GM12878 (cell line): ENCODE measurements around the gene SLC16A6. TPM values are rescaled to one million over a fixed set of nuclear protein-coding genes. Genes with fewer than 3 reads are reported as not detected.

Source experiments
- ATF7 ChIP-seq: fragments of 450-650 bp; IDR thresholded peaks from 2 replicates; pipeline ENCODE4 v1.6.1; 2016; ENCODE audit warnings: low read depth, mild to moderate bottlenecking
- CBFB ChIP-seq: IDR thresholded peaks from 2 replicates; pipeline ENCODE4 v1.6.1; 2016; ENCODE audit warnings: antibody characterized with exemption, low read depth
- E2F8 ChIP-seq: fragments of 450-650 bp; IDR thresholded peaks from 2 replicates; pipeline ENCODE4 v1.6.1; 2018; ENCODE audit warnings: mild to moderate bottlenecking, low read depth, moderate library complexity; ENCODE audit not compliant: partially characterized antibody
- FOS ChIP-seq: IDR thresholded peaks from 3 replicates; pipeline ENCODE4 v1.6.1; 2011; ENCODE audit warnings: borderline replicate concordance; ENCODE audit not compliant: insufficient read length; ENCODE audit errors: extremely low read depth
- FOXM1 ChIP-seq: IDR thresholded peaks from 2 replicates; pipeline ENCODE4 v1.6.1; 2012; ENCODE audit warnings: low read depth, mild to moderate bottlenecking, inconsistent platforms, low read length, moderate library complexity
- KAT2A ChIP-seq: conservative IDR thresholded peaks from 2 replicates; pipeline ENCODE4 v1.6.1; 2011; ENCODE audit warnings: low read depth, low read length; ENCODE audit not compliant: control insufficient read depth
- NKRF ChIP-seq: fragments of 450-650 bp; conservative IDR thresholded peaks from 2 replicates; pipeline ENCODE4 v1.6.1; 2017; ENCODE audit warnings: mild to moderate bottlenecking, moderate library complexity
- RFX5 ChIP-seq: IDR thresholded peaks from 2 replicates; pipeline ENCODE4 v1.6.1; 2011; ENCODE audit warnings: low read depth, low read length, improper control_type of control experiment
- SMAD5 ChIP-seq: IDR thresholded peaks from 2 replicates; pipeline ENCODE4 v1.6.1; 2016; ENCODE audit warnings: antibody characterized with exemption, low read depth
- SMC3 ChIP-seq: IDR thresholded peaks from 2 replicates; pipeline ENCODE4 v1.6.1; 2011; ENCODE audit warnings: low read length, improper control_type of control experiment, borderline replicate concordance
- TCF12 ChIP-seq: IDR thresholded peaks from 2 replicates; pipeline ENCODE4 v1.6.1; 2011; ENCODE audit warnings: low read depth, mild to moderate bottlenecking, low read length
- TCF7 ChIP-seq: IDR thresholded peaks from 2 replicates; pipeline ENCODE4 v1.6.1; 2014; ENCODE audit warnings: antibody characterized with exemption, borderline replicate concordance
- ZNF24 ChIP-seq: fragments of 450-650 bp; IDR thresholded peaks from 2 replicates; pipeline ENCODE4 v1.6.1; 2017; ENCODE audit warnings: antibody characterized with exemption, mild to moderate bottlenecking
- ZNF384 ChIP-seq: IDR thresholded peaks from 2 replicates; pipeline ENCODE4 v1.6.1; 2012; ENCODE audit warnings: low read depth, mild to moderate bottlenecking, low read length, improper control_type of control experiment, borderline replicate concordance
- ZZZ3 ChIP-seq: IDR thresholded peaks from 2 replicates; pipeline ENCODE4 v1.6.1; 2011; ENCODE audit warnings: low read depth; ENCODE audit not compliant: control insufficient read depth, insufficient read length
- polyA plus RNA-seq, 11 experiments: library from polyadenylated mRNA; depleted of rRNA in 4 of 11; unstranded in 6 of 11; stranded (reverse) in 5 of 11; fragments of >200 nt; fragmentation: Nextera tagmentation in 4 of 11; fragmentation: Illumina TruSeq in 1 of 11; extraction: Ambion mirVana in 4 of 11; extraction: Trizol in 1 of 11; gene quantifications; 1 replicate in 1 of 11; 2 replicates in 10 of 11; pipeline versions ENCODE4 v1.2.1 to v1.2.3, GENCODE V29; 2011 to 2016; ENCODE audit warnings: inconsistent platforms in 2 of 11, missing spikeins in 2 of 11, low read depth in 1 of 11
- total RNA-seq, 4 experiments: library from RNA; depleted of rRNA in 3 of 4; stranded (reverse); fragments of >200 nt in 3 of 4; fragmentation: Illumina TruSeq in 1 of 4; extraction: Trizol in 1 of 4; gene quantifications; 2 replicates each; pipeline versions ENCODE4 v1.2.1 to v1.2.3, GENCODE V29; 2013 to 2021
- TF ChIP-seq, protein P1 (sequence below): fragments of 450-650 bp; IDR thresholded peaks from 2 replicates; pipeline ENCODE4 v1.6.1; 2016; ENCODE audit warnings: mild to moderate bottlenecking, moderate library complexity, borderline replicate concordance
- TF ChIP-seq, protein P2 (sequence below): fragments of 450-650 bp; IDR thresholded peaks from 2 replicates; pipeline ENCODE4 v1.6.1; 2017; ENCODE audit warnings: mild to moderate bottlenecking, moderate library complexity

Gene SLC16A6
- total and polyA plus RNA-seq, 10 of the 15 experiments (the other 5 are each of a cell fraction or from before 2014, with no cell fraction given): 2.4 to 8.8 (median 6.0) TPM

GRCh38 chr17:68247445-68248198 is 43.3 kb downstream of the SLC16A6 start, which contains the start of gene AMZ2 (continued):
- TF ChIP-seq NKRF: peak; percentile 62
- no peak for TF ChIP-seq RFX5
- no peak for TF ChIP-seq E2F8
- TF ChIP-seq FOXM1: no peak
- no peak for TF ChIP-seq ATF7
- TF ChIP-seq ZNF24: no peak
- no peak for TF ChIP-seq SMC3
- peak; percentile 75 for TF ChIP-seq TCF12
- no peak for TF ChIP-seq TCF7
- TF ChIP-seq ZZZ3: no peak
- TF ChIP-seq, protein P1, sequence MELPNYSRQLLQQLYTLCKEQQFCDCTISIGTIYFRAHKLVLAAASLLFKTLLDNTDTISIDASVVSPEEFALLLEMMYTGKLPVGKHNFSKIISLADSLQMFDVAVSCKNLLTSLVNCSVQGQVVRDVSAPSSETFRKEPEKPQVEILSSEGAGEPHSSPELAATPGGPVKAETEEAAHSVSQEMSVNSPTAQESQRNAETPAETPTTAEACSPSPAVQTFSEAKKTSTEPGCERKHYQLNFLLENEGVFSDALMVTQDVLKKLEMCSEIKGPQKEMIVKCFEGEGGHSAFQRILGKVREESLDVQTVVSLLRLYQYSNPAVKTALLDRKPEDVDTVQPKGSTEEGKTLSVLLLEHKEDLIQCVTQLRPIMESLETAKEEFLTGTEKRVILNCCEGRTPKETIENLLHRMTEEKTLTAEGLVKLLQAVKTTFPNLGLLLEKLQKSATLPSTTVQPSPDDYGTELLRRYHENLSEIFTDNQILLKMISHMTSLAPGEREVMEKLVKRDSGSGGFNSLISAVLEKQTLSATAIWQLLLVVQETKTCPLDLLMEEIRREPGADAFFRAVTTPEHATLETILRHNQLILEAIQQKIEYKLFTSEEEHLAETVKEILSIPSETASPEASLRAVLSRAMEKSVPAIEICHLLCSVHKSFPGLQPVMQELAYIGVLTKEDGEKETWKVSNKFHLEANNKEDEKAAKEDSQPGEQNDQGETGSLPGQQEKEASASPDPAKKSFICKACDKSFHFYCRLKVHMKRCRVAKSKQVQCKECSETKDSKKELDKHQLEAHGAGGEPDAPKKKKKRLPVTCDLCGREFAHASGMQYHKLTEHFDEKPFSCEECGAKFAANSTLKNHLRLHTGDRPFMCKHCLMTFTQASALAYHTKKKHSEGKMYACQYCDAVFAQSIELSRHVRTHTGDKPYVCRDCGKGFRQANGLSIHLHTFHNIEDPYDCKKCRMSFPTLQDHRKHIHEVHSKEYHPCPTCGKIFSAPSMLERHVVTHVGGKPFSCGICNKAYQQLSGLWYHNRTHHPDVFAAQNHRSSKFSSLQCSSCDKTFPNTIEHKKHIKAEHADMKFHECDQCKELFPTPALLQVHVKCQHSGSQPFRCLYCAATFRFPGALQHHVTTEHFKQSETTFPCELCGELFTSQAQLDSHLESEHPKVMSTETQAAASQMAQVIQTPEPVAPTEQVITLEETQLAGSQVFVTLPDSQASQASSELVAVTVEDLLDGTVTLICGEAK: no peak
- peak; percentile 69; the same call in 1 of the 2 replicates for TF ChIP-seq SMAD5
- TF ChIP-seq, protein P2, sequence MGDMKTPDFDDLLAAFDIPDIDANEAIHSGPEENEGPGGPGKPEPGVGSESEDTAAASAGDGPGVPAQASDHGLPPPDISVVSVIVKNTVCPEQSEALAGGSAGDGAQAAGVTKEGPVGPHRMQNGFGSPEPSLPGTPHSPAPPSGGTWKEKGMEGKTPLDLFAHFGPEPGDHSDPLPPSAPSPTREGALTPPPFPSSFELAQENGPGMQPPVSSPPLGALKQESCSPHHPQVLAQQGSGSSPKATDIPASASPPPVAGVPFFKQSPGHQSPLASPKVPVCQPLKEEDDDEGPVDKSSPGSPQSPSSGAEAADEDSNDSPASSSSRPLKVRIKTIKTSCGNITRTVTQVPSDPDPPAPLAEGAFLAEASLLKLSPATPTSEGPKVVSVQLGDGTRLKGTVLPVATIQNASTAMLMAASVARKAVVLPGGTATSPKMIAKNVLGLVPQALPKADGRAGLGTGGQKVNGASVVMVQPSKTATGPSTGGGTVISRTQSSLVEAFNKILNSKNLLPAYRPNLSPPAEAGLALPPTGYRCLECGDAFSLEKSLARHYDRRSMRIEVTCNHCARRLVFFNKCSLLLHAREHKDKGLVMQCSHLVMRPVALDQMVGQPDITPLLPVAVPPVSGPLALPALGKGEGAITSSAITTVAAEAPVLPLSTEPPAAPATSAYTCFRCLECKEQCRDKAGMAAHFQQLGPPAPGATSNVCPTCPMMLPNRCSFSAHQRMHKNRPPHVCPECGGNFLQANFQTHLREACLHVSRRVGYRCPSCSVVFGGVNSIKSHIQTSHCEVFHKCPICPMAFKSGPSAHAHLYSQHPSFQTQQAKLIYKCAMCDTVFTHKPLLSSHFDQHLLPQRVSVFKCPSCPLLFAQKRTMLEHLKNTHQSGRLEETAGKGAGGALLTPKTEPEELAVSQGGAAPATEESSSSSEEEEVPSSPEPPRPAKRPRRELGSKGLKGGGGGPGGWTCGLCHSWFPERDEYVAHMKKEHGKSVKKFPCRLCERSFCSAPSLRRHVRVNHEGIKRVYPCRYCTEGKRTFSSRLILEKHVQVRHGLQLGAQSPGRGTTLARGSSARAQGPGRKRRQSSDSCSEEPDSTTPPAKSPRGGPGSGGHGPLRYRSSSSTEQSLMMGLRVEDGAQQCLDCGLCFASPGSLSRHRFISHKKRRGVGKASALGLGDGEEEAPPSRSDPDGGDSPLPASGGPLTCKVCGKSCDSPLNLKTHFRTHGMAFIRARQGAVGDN: peak; percentile 86
- peak; percentile 58; the same call in 1 of the 2 replicates for TF ChIP-seq CBFB
- no peak for TF ChIP-seq ZNF384
- TF ChIP-seq KAT2A: no peak
- no peak for TF ChIP-seq FOS
